ENCODE results near the gene COMT. TPM values are rescaled to one million over a fixed set of nuclear protein-coding genes. Genes with fewer than 3 reads are reported as not detected.

The COMT gene
- total and polyA plus RNA-seq, 2 donors from 2014 or later = 118 to 244 TPM

DNA sequence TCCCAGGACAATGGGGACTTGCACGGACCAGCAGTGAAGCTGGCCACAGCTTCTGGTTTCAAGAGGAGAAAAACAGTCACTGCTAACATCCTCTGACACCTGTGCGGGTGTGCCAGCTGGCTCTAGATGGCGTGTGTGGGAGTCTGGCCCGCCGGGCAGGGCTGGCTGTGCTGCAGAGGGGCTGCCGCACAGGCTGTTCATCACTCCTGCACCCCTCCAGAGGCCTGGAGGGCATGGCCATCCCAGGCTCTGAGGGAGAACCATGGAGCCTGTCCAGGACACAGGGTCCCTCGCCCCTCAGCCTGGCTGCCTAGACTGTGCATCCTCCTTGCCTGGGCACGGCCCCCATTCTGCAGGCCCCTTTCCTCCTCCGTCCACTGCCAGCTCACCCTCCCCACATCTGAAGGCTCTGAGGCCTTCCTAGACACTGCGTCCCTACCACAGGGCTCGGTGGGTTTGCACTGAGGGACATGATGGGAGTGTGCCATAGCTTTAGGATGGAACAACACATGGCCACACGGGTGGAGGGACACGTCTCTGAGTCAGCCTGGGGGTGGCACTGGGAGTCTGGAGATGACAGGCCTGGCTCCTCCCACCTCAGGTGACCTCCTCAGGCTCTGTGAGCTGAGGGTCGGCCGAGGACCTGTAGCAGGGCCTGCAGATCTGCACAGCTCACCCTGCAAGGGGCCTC lies 44.8 kb upstream of the COMT start:
- Histone ChIP-seq H3K9ac (ENCODE audit: low read length in 3 of 3) (no peak overlapping the region), H3K36me3 (ENCODE audit: control insufficient read depth in 2 of 3, insufficient read depth in 3 of 3, low read length in 3 of 3) (peaks cover 0 to 12% (median 7%) of the 10 kb centered on the region in 3 donors), H3K4me1 (ENCODE audit: control insufficient read depth in 2 of 3, insufficient read depth in 2 of 3, low read depth in 1 of 3, low read length in 3 of 3) (peaks cover 0 to 1% (median 0%) of the 10 kb centered on the region in 3 donors), H3K27me3 (ENCODE audit: control insufficient read depth, insufficient read depth, low read length) (no peaks in the 10 kb centered on the region), H3K9me3 (ENCODE audit: control insufficient read depth in 2 of 3, insufficient read depth in 1 of 3, low read length in 3 of 3) (no peaks in the 10 kb centered on the region), H3K4me3 (ENCODE audit: low read length in 3 of 3) (no peak overlapping the region), H3K27ac (ENCODE audit: low read depth in 2 of 2, low read length in 2 of 2) (no peak overlapping the region)
- TF ChIP-seq, protein P1, sequence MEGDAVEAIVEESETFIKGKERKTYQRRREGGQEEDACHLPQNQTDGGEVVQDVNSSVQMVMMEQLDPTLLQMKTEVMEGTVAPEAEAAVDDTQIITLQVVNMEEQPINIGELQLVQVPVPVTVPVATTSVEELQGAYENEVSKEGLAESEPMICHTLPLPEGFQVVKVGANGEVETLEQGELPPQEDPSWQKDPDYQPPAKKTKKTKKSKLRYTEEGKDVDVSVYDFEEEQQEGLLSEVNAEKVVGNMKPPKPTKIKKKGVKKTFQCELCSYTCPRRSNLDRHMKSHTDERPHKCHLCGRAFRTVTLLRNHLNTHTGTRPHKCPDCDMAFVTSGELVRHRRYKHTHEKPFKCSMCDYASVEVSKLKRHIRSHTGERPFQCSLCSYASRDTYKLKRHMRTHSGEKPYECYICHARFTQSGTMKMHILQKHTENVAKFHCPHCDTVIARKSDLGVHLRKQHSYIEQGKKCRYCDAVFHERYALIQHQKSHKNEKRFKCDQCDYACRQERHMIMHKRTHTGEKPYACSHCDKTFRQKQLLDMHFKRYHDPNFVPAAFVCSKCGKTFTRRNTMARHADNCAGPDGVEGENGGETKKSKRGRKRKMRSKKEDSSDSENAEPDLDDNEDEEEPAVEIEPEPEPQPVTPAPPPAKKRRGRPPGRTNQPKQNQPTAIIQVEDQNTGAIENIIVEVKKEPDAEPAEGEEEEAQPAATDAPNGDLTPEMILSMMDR (IDR thresholded peaks at IDR 0.05; ENCODE audit: borderline replicate concordance, extremely low read depth, insufficient read depth) = no peak
- no peak for FAIRE-seq
- intact Hi-C loops (cut with DNase I) = no loop called here
- DNase-seq = peak in 3 of 5 donors; percentile 47 to 66 (median 64)

DNA sequence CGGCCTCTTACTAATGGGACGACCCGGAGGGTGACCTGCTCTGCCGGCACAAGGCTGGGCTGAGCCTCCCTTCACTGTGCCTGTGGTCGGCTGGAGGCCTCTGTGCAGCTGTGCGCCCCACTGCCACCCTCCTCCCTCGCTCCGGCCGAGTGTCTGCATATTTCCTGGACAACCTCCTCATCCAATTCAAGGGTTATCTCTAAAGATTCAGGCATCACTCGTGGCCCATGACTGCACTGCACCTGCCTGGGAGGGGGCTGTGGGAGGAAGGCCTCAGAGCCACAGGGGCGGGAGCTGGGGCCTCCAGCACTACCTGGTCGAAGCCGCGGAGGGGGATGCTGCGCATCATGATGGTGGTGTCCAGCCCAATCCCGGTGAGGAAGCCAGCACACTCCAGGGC lies 43.8 kb upstream of the COMT start:
- Histone ChIP-seq H3K27ac (ENCODE audit: low read depth in 2 of 2, low read length in 2 of 2) (no peak overlapping the region), H3K27me3 (ENCODE audit: control insufficient read depth, insufficient read depth, low read length) (no peaks in the 10 kb centered on the region), H3K9me3 (ENCODE audit: control insufficient read depth in 2 of 3, insufficient read depth in 1 of 3, low read length in 3 of 3) (no peaks in the 10 kb centered on the region), H3K4me3 (ENCODE audit: low read length in 3 of 3) (no peak overlapping the region), H3K9ac (ENCODE audit: low read length in 3 of 3) (no peak overlapping the region), H3K4me1 (ENCODE audit: control insufficient read depth in 2 of 3, insufficient read depth in 2 of 3, low read depth in 1 of 3, low read length in 3 of 3) (no peaks in the 10 kb centered on the region), H3K36me3 (ENCODE audit: control insufficient read depth in 2 of 3, insufficient read depth in 3 of 3, low read length in 3 of 3) (peaks cover 0 to 12% (median 7%) of the 10 kb centered on the region in 3 donors)
- TF ChIP-seq, protein P1 (IDR thresholded peaks at IDR 0.05; ENCODE audit: borderline replicate concordance, extremely low read depth, insufficient read depth) = no peak
- FAIRE-seq (no peak), DNase-seq (peak in 1 of 5 donors; percentile 62)
- intact Hi-C loops (cut with DNase I) = no loop called here

DNA sequence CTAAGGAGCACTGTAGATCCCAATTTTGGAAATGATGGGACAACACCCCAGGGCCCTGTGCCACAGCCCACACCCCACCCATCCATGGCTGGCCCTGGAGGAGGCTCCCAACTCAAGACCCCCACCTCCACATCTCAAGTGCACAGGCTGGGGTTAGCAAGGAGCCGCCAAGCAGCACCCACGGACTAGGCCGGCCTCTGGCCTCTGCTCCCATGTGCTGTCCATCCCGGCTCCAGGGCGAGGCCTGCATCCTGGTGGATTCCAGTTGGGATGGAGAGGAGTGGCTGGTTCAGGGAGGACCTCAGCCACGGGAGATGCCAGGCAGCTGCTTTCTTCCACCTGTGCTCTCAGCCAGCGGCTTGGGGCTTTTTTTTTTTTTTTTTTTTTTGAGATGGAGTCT lies 43.4 kb upstream of the COMT start:
- Histone ChIP-seq H3K9me3 (ENCODE audit: control insufficient read depth in 2 of 3, insufficient read depth in 1 of 3, low read length in 3 of 3) (no peaks in the 10 kb centered on the region), H3K36me3 (ENCODE audit: control insufficient read depth in 2 of 3, insufficient read depth in 3 of 3, low read length in 3 of 3) (peaks cover 0 to 12% (median 7%) of the 10 kb centered on the region in 3 donors), H3K9ac (ENCODE audit: low read length in 3 of 3) (no peak overlapping the region), H3K4me3 (ENCODE audit: low read length in 3 of 3) (no peak overlapping the region), H3K27ac (ENCODE audit: low read depth in 2 of 2, low read length in 2 of 2) (no peak overlapping the region), H3K27me3 (ENCODE audit: control insufficient read depth, insufficient read depth, low read length) (no peaks in the 10 kb centered on the region), H3K4me1 (ENCODE audit: control insufficient read depth in 2 of 3, insufficient read depth in 2 of 3, low read depth in 1 of 3, low read length in 3 of 3) (no peaks in the 10 kb centered on the region)
- FAIRE-seq (no peak), DNase-seq (no peak)
- intact Hi-C loops (cut with DNase I) = no loop called here
- TF ChIP-seq, protein P1 (IDR thresholded peaks at IDR 0.05; ENCODE audit: borderline replicate concordance, extremely low read depth, insufficient read depth) = no peak
